ENCODE results near the gene NPTX2. TPM values are rescaled to one million over a fixed set of nuclear protein-coding genes. Genes with fewer than 3 reads are reported as not detected.
A peak's percentile ranks its signal among the peaks of the same experiment; 100 is the strongest.

Gene NPTX2
- total and polyA plus RNA-seq, 2 of the 8 experiments (the other 6 are each of a cell fraction or from before 2014, with no cell fraction given): 18.4 to 19.2 TPM

DNA sequence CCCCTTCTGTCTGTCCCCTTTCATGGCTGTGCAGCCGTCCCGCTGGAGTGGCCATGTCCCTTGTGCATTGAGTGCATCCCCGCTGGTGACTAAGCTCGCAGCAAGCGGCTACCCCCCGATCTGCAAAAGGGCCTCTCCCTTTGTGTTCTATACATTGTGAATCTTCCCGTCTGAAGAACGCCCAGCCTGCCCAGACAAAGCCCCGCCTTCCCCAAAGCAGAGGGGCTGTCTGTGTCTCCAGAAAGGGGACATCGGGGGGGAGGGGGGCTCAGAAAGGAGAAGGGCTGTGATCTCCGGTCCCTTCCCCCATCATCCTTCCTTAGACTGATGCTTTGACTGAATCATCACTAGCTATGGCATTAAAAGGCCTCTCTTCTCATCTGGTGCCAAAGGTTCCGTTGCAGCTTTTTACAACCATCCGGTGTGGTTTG is 11.9 kb downstream of the NPTX2 start:
- Histone ChIP-seq H2BK20ac (ENCODE audit: low read length) (no peak overlapping the region), H3K56ac (replicated peaks; ENCODE audit: insufficient read length, low read depth, low read length) (no peak overlapping the region), H2AFZ (ENCODE audit: low read length) (no peak overlapping the region), H3K9ac (replicated peaks in 1 of 4; ENCODE audit: extremely low read depth in 1 of 4, low read depth in 3 of 4, low read length in 3 of 4) (no peak overlapping the region), H3K27ac (ENCODE audit: low read depth, low read length) (no peak overlapping the region), H3K14ac (ENCODE audit: insufficient read length) (no peak overlapping the region), H3K79me2 (ENCODE audit: control insufficient read depth in 1 of 2, insufficient read depth in 2 of 2, low read length in 2 of 2) (no peaks in the 10 kb centered on the region), H3K4ac (replicated peaks; ENCODE audit: insufficient read length, low read depth, low read length) (no peak overlapping the region), H4K91ac (replicated peaks; ENCODE audit: insufficient read length, low read length) (no peak overlapping the region), H2AK5ac (ENCODE audit: low read depth, low read length) (no peak overlapping the region), H2BK15ac (ENCODE audit: low read length) (no peak overlapping the region), H3K23me2 (ENCODE audit: low read depth, low read length) (no peaks in the 10 kb centered on the region), H4K20me1 (replicated peaks in 1 of 2; ENCODE audit: control insufficient read depth in 1 of 2, insufficient read depth in 2 of 2, low read length in 2 of 2) (peaks cover 0 to 2% of the 10 kb centered on the region in 2 experiments), H3K36me3 (ENCODE audit: control insufficient read depth in 2 of 4, insufficient read depth in 4 of 4, low read length in 3 of 4) (no peaks in the 10 kb centered on the region; a peak in 1 of 8 replicates), H3K27me3 (replicated peaks in 1 of 4; ENCODE audit: control insufficient read depth in 3 of 4, extremely low read depth in 1 of 4, insufficient read depth in 3 of 4, low read length in 3 of 4) (no peaks in the 10 kb centered on the region), H3K18ac (ENCODE audit: extremely low read depth, low read length) (no peak overlapping the region), H3K4me3 (ENCODE audit: extremely low read depth in 1 of 4, insufficient read depth in 2 of 4, low read depth in 3 of 4, low read length in 4 of 4) (peak overlapping the region in 1 of 4 experiments; percentile 19; a peak in 2 of 8 replicates), H4K8ac (ENCODE audit: extremely low read depth, insufficient read depth, low read length) (no peak overlapping the region), H3K4me1 (replicated peaks in 1 of 4; ENCODE audit: control insufficient read depth in 3 of 4, insufficient read depth in 4 of 4, low read length in 3 of 4) (peaks cover 0 to 21% (median 7%) of the 10 kb centered on the region in 4 experiments; a peak in 6 of 7 replicates), H3K79me1 (ENCODE audit: low read depth, low read length) (no peaks in the 10 kb centered on the region), H2BK120ac (replicated peaks; ENCODE audit: low read depth, low read length) (no peak overlapping the region), H3K23ac (ENCODE audit: insufficient read length) (no peak overlapping the region), H3K9me3 (ENCODE audit: insufficient read depth in 2 of 2, low read depth in 1 of 2, low read length in 1 of 2) (no peaks in the 10 kb centered on the region; a peak in 1 of 4 replicates), H2BK5ac (ENCODE audit: low read depth, low read length) (no peak overlapping the region), H3K4me2 (ENCODE audit: insufficient read depth in 1 of 2, low read depth in 2 of 2, low read length in 2 of 2) (peak overlapping the region in 1 of 2 experiments; percentile 21; a peak in 1 of 4 replicates), H4K5ac (ENCODE audit: insufficient read length, low read depth, low read length) (no peak overlapping the region), H2BK12ac (ENCODE audit: low read depth, low read length) (no peak overlapping the region)
- ChIA-PET POLR2A (ENCODE audit: partially characterized antibody) (interaction anchor here (1.3 kb wide), 1 partner anchor 10 kb away, joined by 5 read pairs; no protein-coding TSS in a partner anchor), CTCF (ENCODE audit: partially characterized antibody) (interaction anchor here (4.2 kb wide), 1 partner anchor 11 kb away, joined by 22 read pairs; the partner anchor contains the start of gene NPTX2)
- WGBS, 2 experiments (ENCODE audit: extremely low coverage in 1 of 2, insufficient coverage in 1 of 2, insufficient read length in 1 of 2, insufficient replicate concordance in 2 of 2, low coverage in 1 of 2, low lambda C conversion rate in 2 of 2, missing lambda C conversion rate in 1 of 2): 72% methylated on average over 13 of the region's 13 CpGs; no CpG with 5 or more reads in 1 of the 2 experiments
- FAIRE-seq: no peak
- no peak for TF ChIP-seq SP1 (IDR thresholded peaks at IDR 0.05; ENCODE audit: low read depth, low read length)
- TF ChIP-seq RNF2 (IDR thresholded peaks at IDR 0.05; ENCODE audit: borderline replicate concordance, low read depth, low read length, missing control alignments, poor library complexity, severe bottlenecking): no peak
- no peak for TF ChIP-seq RAD21 (IDR thresholded peaks at IDR 0.05 in 1 of 2, conservative IDR thresholded peaks at IDR 0.05 in 1 of 2; ENCODE audit: low read depth in 2 of 2, low read length in 2 of 2)
- no peak for TF ChIP-seq CREB1 (IDR thresholded peaks at IDR 0.05)
- no peak for TF ChIP-seq TAF1 (IDR thresholded peaks at IDR 0.05; ENCODE audit: low read depth, low read length)
- no peak for TF ChIP-seq BCL11A (IDR thresholded peaks at IDR 0.05; ENCODE audit: low read depth in 2 of 2, low read length in 2 of 2)
- no peak for TF ChIP-seq EP300 (IDR thresholded peaks at IDR 0.05; ENCODE audit: borderline replicate concordance in 1 of 2, low read depth in 2 of 2, low read length in 2 of 2)
- TF ChIP-seq GTF2F1 (IDR thresholded peaks at IDR 0.05; ENCODE audit: borderline replicate concordance, low read depth, low read length): no peak
- no peak for TF ChIP-seq ASH2L (IDR thresholded peaks at IDR 0.05; ENCODE audit: low read length)
- no peak for TF ChIP-seq SIN3A (conservative IDR thresholded peaks at IDR 0.05 in 1 of 2, IDR thresholded peaks at IDR 0.05 in 1 of 2; ENCODE audit: low read depth in 1 of 2, low read length in 2 of 2)
- no peak for TF ChIP-seq RXRA (IDR thresholded peaks at IDR 0.05; ENCODE audit: insufficient read depth, low read depth, low read length)
- no peak for DNase-seq (ENCODE audit: low read depth in 1 of 2, low spot score in 2 of 2)
